Karpas-422 (cell line): Measurements from ENCODE around the gene RAB11FIP4. TPM values are rescaled to one million over a fixed set of nuclear protein-coding genes. Genes with fewer than 3 reads are reported as not detected.
"Not testable (repeated sequence)": the region's sequence is repeated elsewhere in the genome, so short reads cannot be mapped to it uniquely, and the experiment has no call there.

ENCODE experiments used
- DNase-seq: peaks from one replicate; pipeline ENCODE4 v3.0.0-alpha.2; 2015
- H2AFZ ChIP-seq: fragments of 200-600 bp; sonication (generic); 2 replicates; pipeline ENCODE4 v1.6.1; 2014; ENCODE audit warnings: antibody characterized with exemption, low read length, mixed read lengths
- H3K27ac ChIP-seq: fragments of 200-600 bp; sonication (generic); 2 replicates; pipeline ENCODE4 v1.5.1; 2014; ENCODE audit warnings: mild to moderate bottlenecking, low read length, moderate library complexity
- H3K27me3 ChIP-seq: fragments of 200-600 bp; sonication (generic); 2 replicates; pipeline ENCODE4 v1.6.1; 2014; ENCODE audit warnings: low read length, mixed read lengths
- H3K36me3 ChIP-seq: fragments of 200-600 bp; sonication (generic); 2 replicates; pipeline ENCODE4 v1.6.1; 2014; ENCODE audit warnings: low read length, mixed read lengths; ENCODE audit not compliant: insufficient read depth
- H3K4me1 ChIP-seq: fragments of 200-600 bp; sonication (generic); 2 replicates; pipeline ENCODE4 v1.6.1; 2014; ENCODE audit warnings: mild to moderate bottlenecking, low read length, mixed read lengths
- H3K4me2 ChIP-seq: fragments of 200-600 bp; sonication (generic); 2 replicates; pipeline ENCODE4 v1.6.1; 2014; ENCODE audit warnings: low read length, low read depth, mild to moderate bottlenecking; ENCODE audit not compliant: poor library complexity, severe bottlenecking
- H3K4me3 ChIP-seq: fragments of 200-600 bp; sonication (generic); 2 replicates; pipeline ENCODE4 v1.5.1; 2014; ENCODE audit warnings: mild to moderate bottlenecking, antibody characterized with exemption, low read length, mixed read lengths
- H3K79me2 ChIP-seq: fragments of 200-600 bp; sonication (generic); 2 replicates; pipeline ENCODE4 v1.6.1; 2014; ENCODE audit warnings: mild to moderate bottlenecking, low read length, mixed read lengths
- H3K9ac ChIP-seq: fragments of 200-600 bp; sonication (generic); 2 replicates; pipeline ENCODE4 v1.6.0; 2014; ENCODE audit warnings: low read length
- H3K9me2 ChIP-seq: fragments of 200-600 bp; sonication (generic), shearing (Covaris generic); replicated peaks from 2 replicates; pipeline ENCODE4 v1.6.0; 2014; ENCODE audit warnings: mild to moderate bottlenecking, low read length, moderate library complexity; ENCODE audit not compliant: insufficient read depth
- H3K9me3 ChIP-seq: fragments of 300-700, 200-600 bp; sonication (generic); 2 replicates; pipeline ENCODE4 v1.6.1; 2014; ENCODE audit warnings: low read length, mixed read lengths
- H4K20me1 ChIP-seq: fragments of 200-600 bp; sonication (generic); 2 replicates; pipeline ENCODE4 v1.6.1; 2014; ENCODE audit warnings: mild to moderate bottlenecking, antibody characterized with exemption, low read length, low read depth; ENCODE audit not compliant: insufficient read depth
- total RNA-seq: library from RNA; depleted of rRNA; stranded (reverse); fragments of >200 nt; shearing (Covaris generic); gene quantifications from 2 replicates; pipeline ENCODE4 v1.2.3, GENCODE V29; 2014; ENCODE audit warnings: low replicate concordance; rRNA removed

The RAB11FIP4 gene
- 3.6 and 13.3 TPM in 2 replicates for total RNA-seq

- Histone ChIP-seq H4K20me1 (peaks cover 4% of the 10 kb centered on the region; the same call in 1 of the 2 replicates), H3K27me3 (no peaks in the 10 kb centered on the region), H3K4me1 (no peaks in the 10 kb centered on the region), H3K36me3 (no peaks in the 10 kb centered on the region), H3K4me3 (no peak within 1 kb of the TSS), H3K79me2 (no peaks in the 10 kb centered on the region), H3K9me2 (no peaks in the 10 kb centered on the region), H3K9ac (no peak within 1 kb of the TSS), H3K4me2 (no peak within 1 kb of the TSS), H3K27ac (no peak within 1 kb of the TSS), H3K9me3 (no peaks in the 10 kb centered on the region), H2AFZ (no peak within 1 kb of the TSS)
- DNase-seq: no peak
These were observed at the start of gene RAB11FIP4 for GRCh38 chr17:31391496-31391949. RAB11FIP4 (plus strand) TSS chr17:31391675; CDS start chr17:31391853, 178 bp downstream.

GRCh38 chr17:31345191-31345747 lies 46.2 kb upstream of the RAB11FIP4 start:
- not testable (repeated sequence) for DNase-seq, H3K27ac ChIP-seq, H2AFZ ChIP-seq, H3K4me2 ChIP-seq, H3K27me3 ChIP-seq, H3K4me1 ChIP-seq, H3K9me3 ChIP-seq, H3K79me2 ChIP-seq, H3K4me3 ChIP-seq, H4K20me1 ChIP-seq, H3K9me2 ChIP-seq, H3K9ac ChIP-seq
- peaks cover 42% of the 10 kb centered on the region for H3K36me3 ChIP-seq

- Histone ChIP-seq H2AFZ (no peak overlapping the region), H3K4me1 (no peaks in the 10 kb centered on the region), H3K27ac (no peak overlapping the region), H3K27me3 (no peaks in the 10 kb centered on the region), H3K9me3 (no peaks in the 10 kb centered on the region), H4K20me1 (no peaks in the 10 kb centered on the region), H3K36me3 (peaks cover 27% of the 10 kb centered on the region; the same call in 1 of the 2 replicates), H3K79me2 (no peaks in the 10 kb centered on the region), H3K4me2 (no peak overlapping the region), H3K9me2 (no peaks in the 10 kb centered on the region), H3K4me3 (no peak overlapping the region), H3K9ac (no peak overlapping the region)
- DNase-seq: no peak
These were observed 42.0 kb upstream of the RAB11FIP4 start for GRCh38 chr17:31349454-31349853.

- H3K27ac ChIP-seq: no peak overlapping the region
- H3K36me3 ChIP-seq: peaks cover 53% of the 10 kb centered on the region; the same call in 1 of the 2 replicates
- H3K4me3 ChIP-seq: no peak overlapping the region
- no peaks in the 10 kb centered on the region for H3K9me3 ChIP-seq
- H4K20me1 ChIP-seq: no peaks in the 10 kb centered on the region
- no peaks in the 10 kb centered on the region for H3K27me3 ChIP-seq
- no peak overlapping the region for H3K9ac ChIP-seq
- H3K4me1 ChIP-seq: no peaks in the 10 kb centered on the region
- no peak overlapping the region for H3K4me2 ChIP-seq
- no peak overlapping the region for H2AFZ ChIP-seq
- no peaks in the 10 kb centered on the region for H3K79me2 ChIP-seq
- no peaks in the 10 kb centered on the region for H3K9me2 ChIP-seq
- no peak for DNase-seq
These were observed 35.5 kb upstream of the RAB11FIP4 start for GRCh38 chr17:31355935-31356334.

- Histone ChIP-seq H3K4me1 (no peaks in the 10 kb centered on the region), H4K20me1 (no peaks in the 10 kb centered on the region), H3K27ac (no peak overlapping the region), H3K27me3 (no peaks in the 10 kb centered on the region), H3K9me3 (no peaks in the 10 kb centered on the region), H3K36me3 (peaks cover 55% of the 10 kb centered on the region; the same call in 1 of the 2 replicates), H3K9me2 (no peaks in the 10 kb centered on the region), H3K79me2 (no peaks in the 10 kb centered on the region; the same call in 1 of the 2 replicates), H3K4me3 (no peak overlapping the region), H2AFZ (no peak overlapping the region), H3K4me2 (no peak overlapping the region), H3K9ac (no peak overlapping the region)
- no peak for DNase-seq
These were observed 34.4 kb upstream of the RAB11FIP4 start for GRCh38 chr17:31357091-31357490.

- Histone ChIP-seq H3K27me3 (no peaks in the 10 kb centered on the region), H3K4me2 (no peak overlapping the region), H2AFZ (no peak overlapping the region), H3K27ac (no peak overlapping the region), H3K9me2 (no peaks in the 10 kb centered on the region), H3K79me2 (no peaks in the 10 kb centered on the region; the same call in 1 of the 2 replicates), H3K9ac (no peak overlapping the region), H3K4me3 (no peak overlapping the region), H3K9me3 (no peaks in the 10 kb centered on the region), H4K20me1 (no peaks in the 10 kb centered on the region), H3K4me1 (no peaks in the 10 kb centered on the region), H3K36me3 (peaks cover 57% of the 10 kb centered on the region; the same call in 1 of the 2 replicates)
- DNase-seq: no peak
These were observed 33.6 kb upstream of the RAB11FIP4 start for GRCh38 chr17:31357839-31358394.

GRCh38 chr17:31364012-31364411 lies 27.5 kb upstream of the RAB11FIP4 start:
- Histone ChIP-seq H3K27ac (no peak overlapping the region), H2AFZ (no peak overlapping the region)
- no peak for DNase-seq

GRCh38 chr17:31366088-31366487 lies 25.4 kb upstream of the RAB11FIP4 start:
- Histone ChIP-seq H3K4me3 (no peak overlapping the region), H4K20me1 (no peaks in the 10 kb centered on the region), H2AFZ (no peak overlapping the region), H3K9me2 (no peaks in the 10 kb centered on the region), H3K79me2 (no peaks in the 10 kb centered on the region; the same call in 1 of the 2 replicates), H3K27me3 (no peaks in the 10 kb centered on the region), H3K4me1 (peaks cover 13% of the 10 kb centered on the region), H3K4me2 (no peak overlapping the region), H3K36me3 (peaks cover 29% of the 10 kb centered on the region; the same call in 1 of the 2 replicates), H3K27ac (no peak overlapping the region), H3K9ac (no peak overlapping the region), H3K9me3 (no peaks in the 10 kb centered on the region)
- no peak for DNase-seq

More at GRCh38 chr17:31364012-31364411, 27.5 kb upstream of the RAB11FIP4 start:
- Histone ChIP-seq H3K4me2 (no peak overlapping the region), H3K9ac (no peak overlapping the region), H3K27me3 (no peaks in the 10 kb centered on the region), H4K20me1 (no peaks in the 10 kb centered on the region), H3K79me2 (no peaks in the 10 kb centered on the region; the same call in 1 of the 2 replicates), H3K4me3 (no peak overlapping the region), H3K4me1 (no peaks in the 10 kb centered on the region), H3K9me3 (no peaks in the 10 kb centered on the region), H3K9me2 (no peaks in the 10 kb centered on the region), H3K36me3 (peaks cover 39% of the 10 kb centered on the region; the same call in 1 of the 2 replicates)
